Endothelial cell (in vitro differentiated cells): ENCODE measurements around the gene OLA1. TPM values are rescaled to one million over a fixed set of nuclear protein-coding genes. Genes with fewer than 3 reads are reported as not detected.

ENCODE experiments used
- DNase-seq: peaks from one replicate; pipeline ENCODE4 v3.0.0; 2021; ENCODE audit warnings: low spot score
- H3K27ac Mint-ChIP-seq: one replicate; pipeline ENCODE4 v1.8.0; 2021; ENCODE audit warnings: mixed read lengths, inconsistent platforms; ENCODE audit not compliant: unreplicated experiment
- H3K27me3 Mint-ChIP-seq: one replicate; pipeline ENCODE4 v1.8.0; 2021; ENCODE audit warnings: mild to moderate bottlenecking, moderate library complexity, mixed read lengths, inconsistent platforms; ENCODE audit not compliant: unreplicated experiment
- H3K36me3 Mint-ChIP-seq: one replicate; pipeline ENCODE4 v1.8.0; 2021; ENCODE audit warnings: mild to moderate bottlenecking, low read depth, mixed read lengths, inconsistent platforms; ENCODE audit not compliant: unreplicated experiment
- H3K4me1 Mint-ChIP-seq: one replicate; pipeline ENCODE4 v1.8.0; 2021; ENCODE audit warnings: mild to moderate bottlenecking, mixed read lengths, inconsistent platforms; ENCODE audit not compliant: unreplicated experiment
- H3K4me3 Mint-ChIP-seq: one replicate; pipeline ENCODE4 v1.8.0; 2021; ENCODE audit warnings: mild to moderate bottlenecking, mixed read lengths, inconsistent platforms; ENCODE audit not compliant: unreplicated experiment
- H3K9me3 Mint-ChIP-seq: one replicate; pipeline ENCODE4 v1.8.0; 2021; ENCODE audit warnings: mixed read lengths, inconsistent platforms; ENCODE audit not compliant: unreplicated experiment
- CTCF ChIP-seq: fragments of 200-600 bp; sonication (generic); IDR thresholded peaks from one replicate; pipeline ENCODE4 v1.5.0; 2021; ENCODE audit warnings: antibody characterized with exemption; ENCODE audit not compliant: unreplicated experiment
- total RNA-seq: library from RNA; stranded (reverse); fragmentation: NEBNext Ultra II Directional; extraction: Animal tissue kit (Norgen Biotek cat#: 25700); gene quantifications from one replicate; pipeline ENCODE4 v1.2.1, GENCODE V29; 2021; ENCODE audit not compliant: unreplicated experiment

OLA1 gene
- total RNA-seq, 1 donor from 2014 or later: 105 TPM

- no peaks in the 10 kb centered on the region for H3K27me3 Mint-ChIP-seq
- H3K4me1 Mint-ChIP-seq: peaks cover 6% of the 10 kb centered on the region
- TF ChIP-seq CTCF: peak; percentile 42
Observed at GRCh38 chr2:174138161-174138560, 110.2 kb downstream of the OLA1 start.

GRCh38 chr2:174135981-174136380, 112.4 kb downstream of the OLA1 start:
- peaks cover 19% of the 10 kb centered on the region for H3K36me3 Mint-ChIP-seq
- no peaks in the 10 kb centered on the region for H3K27me3 Mint-ChIP-seq
- no peak for TF ChIP-seq CTCF
- H3K9me3 Mint-ChIP-seq: no peaks in the 10 kb centered on the region
- H3K27ac Mint-ChIP-seq: no peak overlapping the region
- DNase-seq: no peak
- H3K4me1 Mint-ChIP-seq: peaks cover 6% of the 10 kb centered on the region
- no peak overlapping the region for H3K4me3 Mint-ChIP-seq

More at GRCh38 chr2:174138161-174138560, 110.2 kb downstream of the OLA1 start:
- peaks cover 19% of the 10 kb centered on the region for H3K36me3 Mint-ChIP-seq
- no peak for DNase-seq
- no peak overlapping the region for H3K27ac Mint-ChIP-seq
- H3K9me3 Mint-ChIP-seq: no peaks in the 10 kb centered on the region
- peak overlapping the region; percentile 4 for H3K4me3 Mint-ChIP-seq

GRCh38 chr2:174125090-174125489, 123.2 kb downstream of the OLA1 start:
- Mint-ChIP-seq H3K4me1 (peaks cover 8% of the 10 kb centered on the region), H3K4me3 (no peak overlapping the region), H3K27me3 (no peaks in the 10 kb centered on the region), H3K27ac (no peak overlapping the region), H3K36me3 (no peaks in the 10 kb centered on the region), H3K9me3 (no peaks in the 10 kb centered on the region)
- TF ChIP-seq CTCF: no peak
- DNase-seq: no peak

GRCh38 chr2:174124181-174124580, 124.2 kb downstream of the OLA1 start:
- Mint-ChIP-seq H3K9me3 (no peaks in the 10 kb centered on the region), H3K27me3 (no peaks in the 10 kb centered on the region), H3K4me3 (peak overlapping the region; percentile 16), H3K4me1 (peaks cover 8% of the 10 kb centered on the region), H3K27ac (no peak overlapping the region), H3K36me3 (no peaks in the 10 kb centered on the region)
- no peak for DNase-seq
- TF ChIP-seq CTCF: no peak

- no peaks in the 10 kb centered on the region for H3K9me3 Mint-ChIP-seq
- no peak for DNase-seq
- no peaks in the 10 kb centered on the region for H3K27me3 Mint-ChIP-seq
- no peaks in the 10 kb centered on the region for H3K36me3 Mint-ChIP-seq
- no peak overlapping the region for H3K4me3 Mint-ChIP-seq
- no peak for TF ChIP-seq CTCF
- no peak overlapping the region for H3K27ac Mint-ChIP-seq
- H3K4me1 Mint-ChIP-seq: peaks cover 17% of the 10 kb centered on the region
Observed at GRCh38 chr2:174122185-174122584, 126.1 kb downstream of the OLA1 start.
